SIG-M5 (cell line): ENCODE results near the gene C6orf141.

Experiments used
- DNase-seq: peaks from one replicate; lab custom pipeline; 2025; lab: John Stamatoyannopoulos, UW

Gene C6orf141

DNA sequence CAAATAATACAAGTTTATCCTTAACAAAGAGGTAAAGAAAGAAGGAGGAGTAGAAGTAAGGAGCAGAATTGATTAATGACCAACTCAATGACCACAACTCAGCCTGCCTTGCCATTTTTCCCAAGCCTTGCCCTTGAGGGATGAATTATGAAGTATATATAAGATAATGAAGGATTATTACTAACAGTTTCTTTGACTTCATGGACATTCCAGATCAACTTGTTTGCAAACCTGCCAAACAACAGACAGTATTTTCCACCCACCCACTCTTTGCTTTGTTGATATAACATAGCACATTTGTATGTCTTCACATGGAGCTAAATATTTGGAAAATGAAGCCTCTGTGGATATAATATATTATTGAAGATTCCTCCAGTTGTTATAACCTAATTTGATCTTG lies 9.9 kb upstream of the C6orf141 start:
- no peak for DNase-seq

- DNase-seq = no peak
Measured at GRCh38 chr6:49541210-49541724, 9.2 kb upstream of the C6orf141 start.

GRCh38 chr6:49541936-49542335 lies 8.5 kb upstream of the C6orf141 start:
- DNase-seq = no peak

DNA sequence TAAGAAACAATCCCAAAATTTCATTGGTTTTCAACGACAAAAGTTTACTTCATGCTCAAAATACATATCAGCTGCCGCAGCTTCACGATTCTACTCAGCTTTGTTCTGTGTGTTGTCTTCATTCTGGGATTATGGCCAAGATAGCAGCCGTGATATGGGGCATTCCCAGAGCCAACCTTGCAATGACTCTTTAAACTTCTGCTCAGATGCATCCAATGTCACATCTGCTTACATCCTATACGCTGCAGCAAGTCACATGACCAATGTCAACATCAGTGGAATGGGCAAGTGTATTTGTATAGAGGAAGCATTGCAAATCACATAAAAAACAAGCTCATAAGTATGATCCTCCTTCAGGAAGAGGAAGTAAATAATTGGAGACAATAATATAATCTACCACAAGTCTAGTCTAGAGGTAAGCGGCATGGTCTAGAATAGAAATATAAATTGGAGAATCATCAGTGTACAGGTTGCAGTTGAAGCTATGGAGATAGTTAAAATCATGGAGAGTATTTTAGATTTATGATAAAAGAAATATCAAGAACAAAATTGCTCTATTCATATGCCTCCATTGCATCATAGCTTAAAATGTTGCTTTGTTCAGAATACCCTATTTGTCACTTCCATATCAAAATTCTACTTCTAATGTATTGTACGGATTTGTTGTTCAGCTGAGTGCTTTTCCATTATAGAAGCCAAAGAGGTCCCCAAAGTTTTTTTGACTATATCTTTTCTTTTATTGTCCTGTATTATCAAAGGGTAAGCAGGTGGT lies 7.2 kb upstream of the C6orf141 start:
- DNase-seq = no peak

GRCh38 chr6:49546331-49546730 lies 4.1 kb upstream of the C6orf141 start:
- no peak for DNase-seq

- no peak for DNase-seq
Measured at GRCh38 chr6:49548613-49549304, 1.7 kb upstream of the C6orf141 start.

DNA sequence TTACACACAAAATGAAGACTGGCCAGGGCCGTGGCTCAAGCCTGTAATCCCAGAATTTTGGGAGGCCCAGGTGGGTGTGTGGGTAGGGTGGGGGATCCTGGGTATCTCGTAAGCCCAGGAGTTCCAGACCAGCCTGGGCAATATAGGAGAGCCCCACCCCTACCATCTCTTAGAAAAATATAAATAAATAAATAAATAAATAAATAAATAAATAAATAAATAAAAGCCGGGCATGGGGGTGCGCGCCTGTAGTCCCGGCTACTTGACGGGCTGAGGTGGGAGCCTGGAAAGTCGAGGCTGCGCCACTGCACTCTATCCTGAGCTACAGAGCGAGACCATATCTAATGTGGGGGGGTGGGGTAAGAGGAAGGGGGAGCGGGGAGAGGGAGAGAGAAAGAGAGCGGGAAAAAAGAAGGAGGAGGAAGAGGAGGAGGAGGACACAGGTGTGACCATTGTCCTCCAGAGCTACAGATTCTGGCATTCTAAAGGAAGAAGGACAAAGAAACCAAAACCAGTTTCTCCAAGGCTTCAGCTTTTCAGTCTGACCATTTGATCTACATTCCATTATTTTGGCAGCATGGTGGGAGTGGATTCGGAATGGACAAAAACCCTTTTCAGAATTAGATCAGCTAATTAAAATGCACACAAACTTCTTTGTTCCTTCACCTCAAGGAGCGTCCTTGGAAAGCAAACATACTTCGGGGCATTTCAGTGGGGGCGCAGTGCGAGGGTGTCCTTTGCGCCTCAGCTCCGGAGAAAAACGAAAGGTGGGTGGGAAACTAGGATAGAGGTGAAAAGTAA lies 577 bp upstream of the C6orf141 start:
- no peak for DNase-seq

DNA sequence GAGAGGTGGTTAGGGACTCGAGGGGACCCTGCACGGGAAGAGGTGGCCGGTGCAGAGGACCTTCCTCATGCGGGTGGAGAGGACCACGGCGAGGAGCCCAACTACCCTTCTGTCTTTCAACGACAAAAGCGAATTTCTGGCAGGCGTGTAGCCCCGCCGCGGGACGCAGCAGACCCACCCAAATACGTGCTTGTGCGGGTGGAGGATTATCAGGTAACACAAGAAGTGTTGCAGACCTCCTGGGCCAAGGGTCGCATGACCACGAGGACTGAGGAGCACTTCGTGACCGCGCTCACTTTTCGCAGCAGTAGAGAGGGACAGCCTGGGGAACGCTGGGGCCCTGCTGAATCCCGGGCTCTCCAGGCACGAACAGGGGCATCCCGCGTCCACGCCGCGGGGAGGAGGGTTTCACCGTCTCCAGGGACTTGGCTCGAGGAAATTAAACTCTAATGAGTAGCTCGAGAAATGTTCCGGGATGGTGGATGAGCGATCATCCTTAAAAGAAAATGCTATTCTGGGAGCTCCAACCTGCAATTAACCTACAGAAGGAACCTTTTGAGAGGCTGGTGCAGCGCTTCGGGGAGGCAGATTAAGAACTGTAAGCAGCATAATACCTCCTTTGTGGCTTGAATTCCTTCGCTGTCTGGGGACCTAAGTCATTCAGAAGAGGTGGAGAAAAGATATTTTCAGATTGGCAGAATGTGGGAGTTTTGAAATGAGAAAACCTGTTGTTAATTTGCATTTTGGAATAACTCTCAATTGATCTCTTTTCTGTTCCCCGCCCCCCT lies 804 bp downstream of the C6orf141 start:
- DNase-seq = no peak

- no peak for DNase-seq
Measured at GRCh38 chr6:49551866-49552129, 1.3 kb downstream of the C6orf141 start.

DNA sequence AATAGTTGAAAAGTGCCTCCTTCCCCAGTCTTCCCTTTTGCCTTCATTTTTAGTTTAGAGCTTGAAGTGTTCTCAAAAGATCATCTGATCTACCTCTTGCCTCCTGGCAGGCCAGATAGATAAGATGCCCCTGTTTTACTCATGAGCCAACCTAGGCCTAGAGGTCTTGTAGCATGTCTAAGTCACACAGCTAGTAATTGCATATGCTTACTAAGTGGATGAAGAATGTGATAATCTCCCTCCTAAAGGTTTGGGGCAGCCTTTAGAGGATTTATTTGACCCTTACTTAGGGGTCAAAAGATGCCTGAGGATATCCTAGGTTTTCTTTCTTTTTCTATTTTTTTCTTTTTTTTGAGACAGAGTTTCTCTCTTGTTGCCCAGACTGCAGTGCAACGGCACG lies 2.1 kb downstream of the C6orf141 start:
- DNase-seq = no peak

DNA sequence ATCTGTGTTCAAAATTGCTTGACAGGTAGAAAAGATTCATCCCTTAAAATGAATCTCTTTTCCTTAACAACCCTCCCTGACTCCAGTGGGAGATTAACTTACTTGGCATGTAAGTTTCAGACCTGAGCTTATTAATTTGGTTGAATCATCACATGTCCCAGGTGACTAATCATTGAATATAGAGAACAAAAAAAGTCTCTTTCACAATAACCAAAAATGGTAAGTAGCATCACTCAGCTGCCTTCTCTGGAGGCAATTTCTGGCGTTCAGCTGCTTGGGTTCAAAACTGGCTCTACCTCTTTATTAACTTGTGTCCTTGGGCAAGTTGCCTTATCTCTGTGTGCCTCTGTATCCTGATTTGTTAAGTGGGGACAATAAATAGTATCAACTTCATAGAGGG lies 2.9 kb downstream of the C6orf141 start:
- DNase-seq = no peak

- no peak for DNase-seq
Measured at GRCh38 chr6:49555951-49556350, 5.5 kb downstream of the C6orf141 start.

DNA sequence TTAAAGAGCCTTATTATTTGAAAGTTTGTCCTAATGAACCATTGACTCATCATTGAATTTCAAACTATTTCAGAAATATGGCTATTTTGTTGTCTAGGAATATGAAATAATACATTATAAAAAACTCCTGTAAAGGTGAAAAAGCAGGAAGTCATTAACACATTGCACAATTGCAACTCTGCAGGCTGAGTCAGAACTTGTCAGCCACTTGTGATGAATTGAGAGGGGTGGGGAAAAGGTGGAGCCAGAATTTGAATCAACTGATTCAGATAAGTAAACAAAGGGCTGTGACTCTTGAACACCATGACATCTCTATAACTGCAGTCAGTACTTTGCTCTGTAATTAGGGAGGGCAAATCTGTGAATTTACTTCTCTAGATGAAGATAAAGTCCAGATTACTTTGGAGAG lies 6.0 kb downstream of the C6orf141 start:
- DNase-seq = no peak

GRCh38 chr6:49557177-49557576 lies 6.7 kb downstream of the C6orf141 start:
- no peak for DNase-seq

GRCh38 chr6:49558238-49558637 lies 7.8 kb downstream of the C6orf141 start:
- DNase-seq = no peak

DNA sequence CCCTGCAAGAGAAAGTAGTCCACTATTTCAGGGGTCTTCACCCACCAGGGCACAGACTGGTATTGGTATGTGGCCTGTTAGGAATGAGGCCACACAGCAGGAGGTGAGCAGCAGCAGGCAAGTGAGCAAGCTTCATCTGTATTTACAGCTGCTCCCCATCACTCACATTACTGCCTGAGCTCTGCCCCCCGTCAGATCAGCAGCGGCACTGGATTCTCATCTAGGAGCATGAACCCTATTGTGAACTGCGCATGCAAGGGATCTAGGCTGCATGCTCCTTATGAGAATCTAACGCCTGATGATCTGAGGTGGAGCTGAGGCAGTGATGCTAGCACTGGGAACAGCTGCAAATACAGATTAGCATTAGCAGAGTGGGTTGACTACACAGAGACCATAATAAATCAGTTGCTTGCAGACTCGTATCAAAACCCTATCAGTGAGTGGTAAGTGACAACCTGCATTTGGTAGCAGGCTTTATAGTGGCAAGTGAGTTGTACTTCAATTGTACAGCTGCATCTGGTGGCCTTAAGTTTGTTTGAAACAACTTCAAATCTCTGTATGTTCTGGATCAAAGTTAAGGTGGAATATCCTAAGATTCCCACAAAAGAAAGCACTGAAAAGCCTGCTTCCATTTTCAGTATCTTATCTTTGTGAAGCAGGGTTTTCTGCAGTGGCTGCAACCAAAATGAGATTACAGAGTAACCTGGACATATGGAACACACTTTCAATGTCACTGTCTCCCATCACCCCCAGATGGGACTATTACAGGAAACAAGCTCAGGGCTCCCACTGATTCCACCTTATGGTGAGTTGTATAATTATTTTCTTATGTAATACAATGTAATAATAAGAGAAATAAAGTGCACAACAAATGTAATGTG lies 12.8 kb downstream of the C6orf141 start:
- DNase-seq = no peak

DNA sequence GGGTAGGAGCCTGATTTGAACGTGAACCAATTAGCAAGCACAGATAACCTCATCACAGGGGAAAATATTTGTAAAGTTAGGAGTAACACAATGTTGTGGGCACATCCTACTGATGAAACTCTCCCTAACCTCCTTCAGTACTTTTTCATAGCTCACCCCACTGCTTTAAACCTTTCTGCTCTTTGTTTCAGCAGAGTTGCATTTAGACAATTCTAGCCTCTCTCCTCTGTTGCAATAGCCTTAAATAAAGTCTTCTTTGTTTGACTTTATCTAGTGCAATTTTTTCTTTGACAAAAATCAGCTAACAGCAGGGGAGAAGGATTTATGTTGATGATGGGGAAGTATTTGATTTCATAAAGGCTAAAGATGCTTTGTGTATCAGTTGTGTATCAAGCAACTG lies 14.1 kb downstream of the C6orf141 start:
- DNase-seq = no peak

- DNase-seq = no peak
Measured at GRCh38 chr6:49565261-49565660, 14.8 kb downstream of the C6orf141 start.

GRCh38 chr6:49565855-49566254 lies 15.4 kb downstream of the C6orf141 start:
- DNase-seq = no peak

- no peak for DNase-seq
Measured at GRCh38 chr6:49570474-49571079, 20.1 kb downstream of the C6orf141 start.

- DNase-seq = no peak
Measured at GRCh38 chr6:49576618-49577017, 26.1 kb downstream of the C6orf141 start.
